CD4-positive, alpha-beta T cell (primary cell): ENCODE results near the gene ANAPC5. TPM values are rescaled to one million over a fixed set of nuclear protein-coding genes. Genes with fewer than 3 reads are reported as not detected.

Experiments used
- ATAC-seq: fragments of 200-7000 bp; cut with Tn5 transposase; one replicate; pipeline ENCODE4 v1.10.0; 2022; ENCODE audit warnings: mild to moderate bottlenecking; ENCODE audit not compliant: poor library complexity
- CTCF ChIA-PET: fragments of 350-600 bp; sonication (Branson Sonifier 250); formaldehyde crosslinking; loops from one replicate; lab custom pipeline; 2021; ENCODE audit warnings: antibody characterized with exemption, inconsistent platforms; lab: Charles Lee
- POLR2A ChIA-PET: fragments of 350-600 bp; sonication (Branson Sonifier 250); formaldehyde crosslinking; loops from one replicate; lab custom pipeline; 2021; ENCODE audit warnings: antibody characterized with exemption, inconsistent platforms; lab: Charles Lee
- DNase-seq, 14 experiments: peaks; one replicate each; pipeline ENCODE4 v3.0.0-alpha.2; 2013 to 2020; ENCODE audit warnings: mixed read lengths in 2 of 14
- H3K27ac ChIP-seq, 2 donors: one replicate each; pipeline versions ENCODE4 v1.5.1 to v1.7.0; 2013; ENCODE audit warnings: low read length in 2 of 2, low read depth in 1 of 2, mild to moderate bottlenecking in 1 of 2
- H3K27me3 ChIP-seq, 2 experiments: 1 replicate in 1 of 2; 2 replicates in 1 of 2; pipeline versions ENCODE4 v1.6.1 to v1.7.0; 2013; ENCODE audit warnings: low read length in 2 of 2, control low read depth in 1 of 2, mild to moderate bottlenecking in 1 of 2, moderate library complexity in 1 of 2; ENCODE audit not compliant: insufficient read depth in 2 of 2, control insufficient read depth in 1 of 2
- H3K36me3 ChIP-seq: one replicate; pipeline ENCODE4 v1.6.1; 2013; ENCODE audit warnings: low read length, control low read depth; ENCODE audit not compliant: insufficient read depth
- H3K4me1 ChIP-seq: one replicate; pipeline ENCODE4 v1.6.1; 2013; ENCODE audit warnings: low read length, control low read depth; ENCODE audit not compliant: insufficient read depth
- H3K4me3 ChIP-seq: one replicate; pipeline ENCODE4 v1.5.1; 2013; ENCODE audit warnings: mild to moderate bottlenecking, low read length, moderate library complexity
- H3K9me3 ChIP-seq, 2 experiments: 1 replicate in 1 of 2; 2 replicates in 1 of 2; pipeline versions ENCODE4 v1.6.1 to v1.7.0; 2013; ENCODE audit warnings: low read length in 2 of 2, mild to moderate bottlenecking in 2 of 2, control low read depth in 1 of 2, moderate library complexity in 1 of 2; ENCODE audit not compliant: control insufficient read depth in 1 of 2, insufficient read depth in 1 of 2
- H3K27ac Mint-ChIP-seq: one replicate; pipeline ENCODE4 v1.8.0; 2020; ENCODE audit warnings: mixed read lengths
- H3K27me3 Mint-ChIP-seq: one replicate; pipeline ENCODE4 v1.8.0; 2021; ENCODE audit warnings: mixed read lengths
- H3K36me3 Mint-ChIP-seq: one replicate; pipeline ENCODE4 v1.8.0; 2021; ENCODE audit warnings: low read depth, mixed read lengths
- H3K4me1 Mint-ChIP-seq: one replicate; pipeline ENCODE4 v1.8.0; 2021; ENCODE audit warnings: low read depth, mixed read lengths
- H3K4me3 Mint-ChIP-seq: one replicate; pipeline ENCODE4 v1.8.0; 2020; ENCODE audit warnings: mild to moderate bottlenecking, mixed read lengths
- H3K9me3 Mint-ChIP-seq: one replicate; pipeline ENCODE4 v1.8.0; 2020; ENCODE audit warnings: mixed read lengths
- CTCF ChIP-seq: fragments of 200-600 bp; IDR thresholded peaks from one replicate; pipeline ENCODE4 v1.8.0; 2022; ENCODE audit warnings: antibody characterized with exemption, mild to moderate bottlenecking
- intact Hi-C, 2 experiments: fragments of 100-400 bp; cut with DNase I in 1 of 2; cut with micrococcal nuclease in 1 of 2; formaldehyde crosslinking; loops; one replicate each; pipeline versions ENCODE4 v1.15.1 to v1.9.0; 2023 to 2025; cut with DNase I, micrococcal nuclease
- total RNA-seq, 174 experiments: library from RNA in 2 of 174; stranded (reverse) in 2 of 174; gene quantifications; one replicate each; pipeline ENCODE4 v1.2.3 and lab custom pipeline; 2021 to 2026

ANAPC5 gene
- total RNA-seq, 2 experiments from 2014 or later: 88.2 to 96.2 TPM

GRCh38 chr12:121260091-121260490, 92.1 kb downstream of the ANAPC5 start:
- no peak overlapping the region for H3K27ac Mint-ChIP-seq
- Histone ChIP-seq H3K4me3 (no peak overlapping the region), H3K27ac (no peak overlapping the region), H3K27me3 (no peaks in the 10 kb centered on the region), H3K9me3 (no peaks in the 10 kb centered on the region), H3K36me3 (peaks cover 35% of the 10 kb centered on the region), H3K4me1 (no peaks in the 10 kb centered on the region)
- H3K9me3 Mint-ChIP-seq: no peaks in the 10 kb centered on the region
- ATAC-seq (no peak), DNase-seq (no peak)
- no peak overlapping the region for H3K4me3 Mint-ChIP-seq
- TF ChIP-seq CTCF: no peak
- intact Hi-C loops: no loop called here
- no peaks in the 10 kb centered on the region for H3K27me3 Mint-ChIP-seq
- peaks cover 53% of the 10 kb centered on the region for H3K36me3 Mint-ChIP-seq
- ChIA-PET CTCF (no interaction called here), POLR2A (no interaction called here)
- no peaks in the 10 kb centered on the region for H3K4me1 Mint-ChIP-seq

GRCh38 chr12:121259074-121259473, 93.1 kb downstream of the ANAPC5 start:
- no peaks in the 10 kb centered on the region for H3K9me3 ChIP-seq
- no peak overlapping the region for H3K27ac ChIP-seq
- no peaks in the 10 kb centered on the region for H3K27me3 ChIP-seq
- no peaks in the 10 kb centered on the region for H3K9me3 Mint-ChIP-seq
- ATAC-seq (no peak), DNase-seq (no peak)
- ChIA-PET CTCF (no interaction called here), POLR2A (no interaction called here)
- no peaks in the 10 kb centered on the region for H3K27me3 Mint-ChIP-seq
- no peak overlapping the region for H3K4me3 ChIP-seq
- no peaks in the 10 kb centered on the region for H3K4me1 ChIP-seq
- H3K36me3 ChIP-seq: peaks cover 37% of the 10 kb centered on the region
- H3K4me3 Mint-ChIP-seq: no peak overlapping the region
- peaks cover 59% of the 10 kb centered on the region for H3K36me3 Mint-ChIP-seq
- no peak overlapping the region for H3K27ac Mint-ChIP-seq
- TF ChIP-seq CTCF: no peak
- no peaks in the 10 kb centered on the region for H3K4me1 Mint-ChIP-seq
- intact Hi-C loops: no loop called here

Other genes starting within 250 kb of the ANAPC5 start
- gene P2RX7, start 219.5 kb downstream of the ANAPC5 start, total RNA-seq: 1 to 10 TPM; 4.6 to 4.8 TPM
- 10 to 100 TPM; 36.2 to 37.4 TPM for gene P2RX4, start 142.3 kb downstream of the ANAPC5 start, total RNA-seq
- 1 to 10 TPM; 6.7 to 6.8 TPM for gene CAMKK2, start 55.7 kb downstream of the ANAPC5 start, total RNA-seq
- gene RNF34, start 47.7 kb upstream of the ANAPC5 start, total RNA-seq: 10 to 100 TPM; 60.6 to 63.1 TPM
- gene KDM2B, start 228.6 kb upstream of the ANAPC5 start, total RNA-seq: 10 to 100 TPM; 60.4 to 62.6 TPM